Measurements from ENCODE around the gene KCND2. TPM values are rescaled to one million over a fixed set of nuclear protein-coding genes. Genes with fewer than 3 reads are reported as not detected.

The KCND2 gene
- total RNA-seq, 4 donors from 2014 or later: 0.89 to 2.1 (median 1.4) TPM

DNA sequence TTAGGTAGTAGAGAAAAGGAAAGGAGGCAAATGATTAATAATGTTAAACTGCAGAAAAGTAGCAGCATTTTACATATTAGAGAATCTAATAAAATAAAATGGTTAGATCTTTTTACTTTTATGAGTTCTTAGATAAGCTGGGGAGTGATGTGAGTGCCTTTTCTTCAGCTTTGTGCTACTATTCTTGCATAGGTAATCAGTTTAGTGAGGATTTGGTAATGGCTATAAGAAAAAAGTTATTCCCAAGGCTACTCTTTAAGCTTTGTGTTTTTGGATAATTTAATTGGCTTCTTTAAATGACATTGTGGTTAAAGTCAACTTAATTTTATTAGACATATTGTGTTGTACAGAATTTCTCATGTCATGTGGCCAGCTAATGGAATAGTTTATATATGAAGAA is 3.7 kb downstream of the KCND2 start:
- no peaks in the 10 kb centered on the region for H3K9me3 ChIP-seq
- intact Hi-C loops (cut with DNase I): no loop called here
- no peak for TF ChIP-seq POLR2A (IDR thresholded peaks at IDR 0.05)
- TF ChIP-seq, protein P1, sequence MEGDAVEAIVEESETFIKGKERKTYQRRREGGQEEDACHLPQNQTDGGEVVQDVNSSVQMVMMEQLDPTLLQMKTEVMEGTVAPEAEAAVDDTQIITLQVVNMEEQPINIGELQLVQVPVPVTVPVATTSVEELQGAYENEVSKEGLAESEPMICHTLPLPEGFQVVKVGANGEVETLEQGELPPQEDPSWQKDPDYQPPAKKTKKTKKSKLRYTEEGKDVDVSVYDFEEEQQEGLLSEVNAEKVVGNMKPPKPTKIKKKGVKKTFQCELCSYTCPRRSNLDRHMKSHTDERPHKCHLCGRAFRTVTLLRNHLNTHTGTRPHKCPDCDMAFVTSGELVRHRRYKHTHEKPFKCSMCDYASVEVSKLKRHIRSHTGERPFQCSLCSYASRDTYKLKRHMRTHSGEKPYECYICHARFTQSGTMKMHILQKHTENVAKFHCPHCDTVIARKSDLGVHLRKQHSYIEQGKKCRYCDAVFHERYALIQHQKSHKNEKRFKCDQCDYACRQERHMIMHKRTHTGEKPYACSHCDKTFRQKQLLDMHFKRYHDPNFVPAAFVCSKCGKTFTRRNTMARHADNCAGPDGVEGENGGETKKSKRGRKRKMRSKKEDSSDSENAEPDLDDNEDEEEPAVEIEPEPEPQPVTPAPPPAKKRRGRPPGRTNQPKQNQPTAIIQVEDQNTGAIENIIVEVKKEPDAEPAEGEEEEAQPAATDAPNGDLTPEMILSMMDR (IDR thresholded peaks at IDR 0.05): no peak
- H3K36me3 ChIP-seq: no peaks in the 10 kb centered on the region
- H3K27me3 ChIP-seq: no peaks in the 10 kb centered on the region
- no peak overlapping the region for H3K4me3 ChIP-seq (replicated peaks in 1 of 3)
- no peak overlapping the region for H3K27ac ChIP-seq
- no peaks in the 10 kb centered on the region for H3K4me1 ChIP-seq
- DNase-seq: no peak

DNA sequence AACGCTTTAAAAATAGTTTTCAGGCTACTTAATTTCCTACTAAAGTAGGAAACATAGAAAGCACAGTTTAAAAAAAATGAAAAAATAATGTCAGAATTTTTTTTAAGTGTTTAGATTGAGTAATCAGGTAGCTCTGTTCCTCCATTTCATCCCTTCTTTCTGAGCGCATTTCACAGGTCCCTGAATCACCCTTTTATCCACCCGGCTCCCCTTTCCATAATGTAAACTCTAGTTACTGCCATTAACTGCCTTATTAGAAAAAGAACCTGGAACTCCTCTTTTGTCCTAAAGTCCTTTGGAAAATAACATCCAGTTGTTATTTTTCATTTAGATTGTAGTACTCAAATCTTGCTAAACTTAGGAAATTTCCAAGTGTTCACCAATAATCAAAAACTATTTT is 5.8 kb downstream of the KCND2 start:
- TF ChIP-seq, protein P1 (IDR thresholded peaks at IDR 0.05): no peak
- TF ChIP-seq POLR2A (IDR thresholded peaks at IDR 0.05): no peak
- H3K4me3 ChIP-seq (replicated peaks in 1 of 3): no peak overlapping the region
- no peaks in the 10 kb centered on the region for H3K9me3 ChIP-seq
- no peaks in the 10 kb centered on the region for H3K36me3 ChIP-seq
- DNase-seq: no peak
- 84 to 90% methylated on average over 3 of the region's 3 CpGs for WGBS, 2 donors
- H3K27ac ChIP-seq: no peak overlapping the region
- H3K27me3 ChIP-seq: no peaks in the 10 kb centered on the region
- no peaks in the 10 kb centered on the region for H3K4me1 ChIP-seq
- intact Hi-C loops (cut with DNase I): no loop called here

DNA sequence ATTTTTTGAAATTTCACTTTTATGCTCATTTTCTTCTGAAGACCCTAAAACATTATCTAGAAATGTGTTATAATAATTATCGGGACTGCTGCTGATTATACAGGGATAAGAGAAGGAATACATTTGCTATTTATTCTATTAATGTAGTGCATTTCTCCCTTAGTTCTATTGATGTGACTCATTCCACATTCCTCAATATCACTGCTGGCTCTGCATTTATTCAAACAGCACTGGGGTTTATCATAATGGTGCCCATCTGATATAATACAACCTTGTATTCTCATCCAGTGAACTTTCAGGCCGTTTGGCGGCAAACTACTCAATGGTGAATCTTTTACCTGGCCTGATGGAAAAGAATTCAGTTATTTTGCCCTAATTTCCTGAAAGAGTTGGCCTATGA is 7.8 kb downstream of the KCND2 start:
- WGBS, 2 donors: 91 to 94% methylated on average over 3 of the region's 3 CpGs

DNA sequence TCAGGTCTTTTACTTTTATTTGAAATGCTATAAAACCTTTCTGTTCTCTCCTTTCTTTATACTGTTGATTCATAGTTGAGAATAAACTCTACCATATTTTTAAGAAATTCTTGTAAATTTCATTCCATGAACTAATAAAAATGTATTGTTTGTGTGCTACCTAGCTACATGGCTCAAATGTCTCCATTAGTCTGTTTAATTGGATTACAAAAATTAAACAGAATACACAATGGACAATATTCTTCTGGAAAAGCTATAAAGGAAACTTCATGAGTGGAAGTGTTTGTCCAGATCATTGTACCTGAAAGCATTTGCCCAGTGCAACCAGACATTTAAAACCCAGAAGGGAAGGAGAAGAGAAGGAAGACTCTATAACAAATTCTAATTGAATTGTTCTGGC is 20.1 kb downstream of the KCND2 start:
- intact Hi-C loops (cut with DNase I): no loop called here
- no peak overlapping the region for H3K4me3 ChIP-seq (replicated peaks in 1 of 3)
- H3K27ac ChIP-seq: no peak overlapping the region
- TF ChIP-seq, protein P1 (IDR thresholded peaks at IDR 0.05): no peak
- no peak for TF ChIP-seq POLR2A (IDR thresholded peaks at IDR 0.05)
- H3K27me3 ChIP-seq: no peaks in the 10 kb centered on the region
- H3K36me3 ChIP-seq: no peaks in the 10 kb centered on the region
- no peaks in the 10 kb centered on the region for H3K9me3 ChIP-seq
- no peak for DNase-seq
- H3K4me1 ChIP-seq: no peaks in the 10 kb centered on the region

More for the DNA sequence above, 7.8 kb downstream of the KCND2 start:
- no peaks in the 10 kb centered on the region for H3K9me3 ChIP-seq
- no peaks in the 10 kb centered on the region for H3K27me3 ChIP-seq
- TF ChIP-seq, protein P1 (IDR thresholded peaks at IDR 0.05): no peak
- no peak for TF ChIP-seq POLR2A (IDR thresholded peaks at IDR 0.05)
- intact Hi-C loops (cut with DNase I): no loop called here
- no peak overlapping the region for H3K4me3 ChIP-seq (replicated peaks in 1 of 3)
- H3K4me1 ChIP-seq: no peaks in the 10 kb centered on the region
- H3K36me3 ChIP-seq: no peaks in the 10 kb centered on the region
- no peak overlapping the region for H3K27ac ChIP-seq
- DNase-seq: no peak

DNA sequence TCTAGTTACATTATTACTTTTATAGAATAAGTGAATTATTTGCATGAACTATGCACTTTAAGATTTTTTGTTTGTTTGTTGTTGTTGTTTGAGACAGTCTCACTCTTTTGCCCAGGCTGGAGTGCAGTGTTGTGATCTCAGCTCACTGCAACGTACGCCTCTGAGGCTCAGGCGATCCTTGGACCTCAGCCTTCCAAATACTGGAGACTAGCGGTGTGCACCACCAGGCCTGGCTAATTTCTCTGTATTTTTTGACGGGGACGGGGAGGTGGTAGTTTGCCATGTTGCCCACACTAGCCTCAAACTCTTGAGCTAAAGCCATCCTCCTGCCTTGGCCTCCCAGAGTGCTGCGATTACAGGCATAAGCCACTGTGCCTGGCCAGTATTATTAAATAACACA is 29.2 kb downstream of the KCND2 start:
- no peak for DNase-seq
- H3K27ac ChIP-seq: no peak overlapping the region
- H3K9me3 ChIP-seq: no peaks in the 10 kb centered on the region
- TF ChIP-seq, protein P1 (IDR thresholded peaks at IDR 0.05): no peak
- TF ChIP-seq POLR2A (IDR thresholded peaks at IDR 0.05): no peak
- no peaks in the 10 kb centered on the region for H3K27me3 ChIP-seq
- H3K4me3 ChIP-seq (replicated peaks in 1 of 3): no peak overlapping the region
- intact Hi-C loops (cut with DNase I): no loop called here
- 93 to 95% methylated on average over 7 of the region's 7 CpGs for WGBS, 2 donors
- no peaks in the 10 kb centered on the region for H3K36me3 ChIP-seq
- no peaks in the 10 kb centered on the region for H3K4me1 ChIP-seq

All from thyroid gland (tissue), 4 donors.